Measurements from ENCODE around the gene SLAMF8.

DNA sequence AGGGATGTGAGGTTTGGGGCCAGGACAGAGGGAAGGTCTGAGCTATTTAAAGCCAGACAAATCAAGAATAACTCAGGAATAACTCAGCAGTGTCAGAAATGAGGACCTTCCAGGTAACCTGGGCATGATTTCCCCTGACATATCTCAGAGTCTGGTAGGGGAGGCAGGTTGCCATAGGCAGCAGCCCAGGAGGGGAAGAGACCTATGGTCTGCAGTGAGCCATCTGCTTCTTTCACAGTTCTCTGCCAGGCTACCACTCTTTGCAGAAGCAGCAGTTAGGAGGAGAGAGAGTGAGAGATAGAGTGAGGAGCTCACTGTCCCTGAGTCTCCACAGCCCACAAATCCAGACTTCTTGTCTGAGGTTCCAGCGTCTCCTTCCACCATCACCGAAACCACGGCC is 42.1 kb downstream of the SLAMF8 start:
- TF ChIP-seq POLR2A (IDR thresholded peaks at IDR 0.05; ENCODE audit: extremely low read depth, insufficient read length): no peak
- TF ChIP-seq, protein P1, sequence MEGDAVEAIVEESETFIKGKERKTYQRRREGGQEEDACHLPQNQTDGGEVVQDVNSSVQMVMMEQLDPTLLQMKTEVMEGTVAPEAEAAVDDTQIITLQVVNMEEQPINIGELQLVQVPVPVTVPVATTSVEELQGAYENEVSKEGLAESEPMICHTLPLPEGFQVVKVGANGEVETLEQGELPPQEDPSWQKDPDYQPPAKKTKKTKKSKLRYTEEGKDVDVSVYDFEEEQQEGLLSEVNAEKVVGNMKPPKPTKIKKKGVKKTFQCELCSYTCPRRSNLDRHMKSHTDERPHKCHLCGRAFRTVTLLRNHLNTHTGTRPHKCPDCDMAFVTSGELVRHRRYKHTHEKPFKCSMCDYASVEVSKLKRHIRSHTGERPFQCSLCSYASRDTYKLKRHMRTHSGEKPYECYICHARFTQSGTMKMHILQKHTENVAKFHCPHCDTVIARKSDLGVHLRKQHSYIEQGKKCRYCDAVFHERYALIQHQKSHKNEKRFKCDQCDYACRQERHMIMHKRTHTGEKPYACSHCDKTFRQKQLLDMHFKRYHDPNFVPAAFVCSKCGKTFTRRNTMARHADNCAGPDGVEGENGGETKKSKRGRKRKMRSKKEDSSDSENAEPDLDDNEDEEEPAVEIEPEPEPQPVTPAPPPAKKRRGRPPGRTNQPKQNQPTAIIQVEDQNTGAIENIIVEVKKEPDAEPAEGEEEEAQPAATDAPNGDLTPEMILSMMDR (IDR thresholded peaks at IDR 0.05; ENCODE audit: low read depth, low read length): no peak
- TF ChIP-seq, protein P2, sequence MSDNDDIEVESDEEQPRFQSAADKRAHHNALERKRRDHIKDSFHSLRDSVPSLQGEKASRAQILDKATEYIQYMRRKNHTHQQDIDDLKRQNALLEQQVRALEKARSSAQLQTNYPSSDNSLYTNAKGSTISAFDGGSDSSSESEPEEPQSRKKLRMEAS (IDR thresholded peaks at IDR 0.05; ENCODE audit: low read depth, low read length): no peak

Data from NB4 (cell line).